HepG2 (cell line): ENCODE data around the gene SLC2A5. TPM values are rescaled to one million over a fixed set of nuclear protein-coding genes. Genes with fewer than 3 reads are reported as not detected.
A peak's percentile ranks its signal among the peaks of the same experiment; 100 is the strongest.

Source experiments
- CEBPB ChIP-seq: IDR thresholded peaks from 2 replicates; pipeline ENCODE4 v1.6.1; 2011; ENCODE audit warnings: low read depth, low read length, improper control_type of control experiment, borderline replicate concordance
- DMTF1 ChIP-seq: sonication (generic); formaldehyde crosslinking; IDR thresholded peaks from 2 replicates; pipeline ENCODE4 v1.4.0; 2020; ENCODE audit warnings: mild to moderate bottlenecking, missing genetic modification reagents
- GZF1 ChIP-seq: sonication (generic); formaldehyde crosslinking; IDR thresholded peaks from 2 replicates; pipeline ENCODE4 v1.5.1; 2020; ENCODE audit warnings: mild to moderate bottlenecking, missing genetic modification reagents
- HMGA1 ChIP-seq: sonication (generic); formaldehyde crosslinking; conservative IDR thresholded peaks from 2 replicates; pipeline ENCODE4 v1.4.0; 2020; ENCODE audit warnings: missing genetic modification reagents
- HNF4A ChIP-seq: sonication (generic); formaldehyde crosslinking; IDR thresholded peaks from 2 replicates; pipeline ENCODE4 v1.4.0; 2020; ENCODE audit warnings: missing genetic modification reagents
- HNRNPUL1 ChIP-seq: fragments of 200-400 bp; formaldehyde crosslinking; IDR thresholded peaks from 2 replicates; pipeline ENCODE4 v1.6.1; 2017; ENCODE audit warnings: low read depth, mild to moderate bottlenecking, low read length, moderate library complexity
- KAT2B ChIP-seq: fragments of 150-350 bp; IDR thresholded peaks from 2 replicates; pipeline ENCODE4 v1.6.1; 2014; ENCODE audit warnings: low read depth, low read length, borderline replicate concordance
- MED8 ChIP-seq: sonication (generic); formaldehyde crosslinking; IDR thresholded peaks from 2 replicates; pipeline ENCODE4 v1.8.1; 2023; ENCODE audit warnings: mild to moderate bottlenecking, missing genetic modification reagents; ENCODE audit not compliant: insufficient replicate concordance
- MTA1 ChIP-seq: sonication (generic); formaldehyde crosslinking; IDR thresholded peaks from 2 replicates; pipeline ENCODE4 v1.4.0; 2020; ENCODE audit warnings: missing genetic modification reagents, mild to moderate bottlenecking, borderline replicate concordance
- SATB2 ChIP-seq: sonication (generic); formaldehyde crosslinking; IDR thresholded peaks from 2 replicates; pipeline ENCODE4 v1.5.0; 2020; ENCODE audit warnings: missing genetic modification reagents
- STAG1 ChIP-seq: sonication (generic); formaldehyde crosslinking; IDR thresholded peaks from 2 replicates; pipeline ENCODE4 v1.4.0; 2020; ENCODE audit warnings: missing genetic modification reagents
- TEF ChIP-seq: sonication (generic); formaldehyde crosslinking; IDR thresholded peaks from 2 replicates; pipeline ENCODE4 v1.5.0; 2020; ENCODE audit warnings: missing genetic modification reagents
- U2AF2 ChIP-seq: fragments of 200-400 bp; formaldehyde crosslinking; IDR thresholded peaks from 2 replicates; pipeline ENCODE4 v1.6.1; 2017; ENCODE audit warnings: low read depth, mild to moderate bottlenecking, low read length
- ZFAT ChIP-seq: sonication (generic); formaldehyde crosslinking; conservative IDR thresholded peaks from 2 replicates; pipeline ENCODE4 v1.8.1; 2023; ENCODE audit warnings: missing genetic modification reagents, inconsistent platforms
- ZNF577 ChIP-seq: sonication (generic); formaldehyde crosslinking; IDR thresholded peaks from 2 replicates; pipeline ENCODE4 v1.4.0; 2020; ENCODE audit warnings: mild to moderate bottlenecking, low read depth, missing genetic modification reagents, borderline replicate concordance
- ZNF776 ChIP-seq: sonication (generic); formaldehyde crosslinking; IDR thresholded peaks from 2 replicates; pipeline ENCODE4 v1.4.0; 2020; ENCODE audit warnings: mild to moderate bottlenecking, missing genetic modification reagents
- polyA plus RNA-seq, 8 experiments: library from polyadenylated mRNA; depleted of rRNA in 3 of 8; stranded (reverse) in 7 of 8; unstranded in 1 of 8; fragments of >200 nt; fragmentation: Illumina TruSeq in 4 of 8; extraction: Trizol in 4 of 8; gene quantifications; 2 replicates each; pipeline versions ENCODE4 v1.2.1 to v1.2.3, GENCODE V29; 2011 to 2016; ENCODE audit warnings: low read depth in 4 of 8, missing spikeins in 1 of 8, mixed read lengths in 1 of 8; ENCODE audit not compliant: insufficient read depth in 1 of 8
- total RNA-seq, 5 experiments: library from RNA; depleted of rRNA; stranded (reverse); fragments of >200 nt; fragmentation: Illumina TruSeq; extraction: Trizol; gene quantifications; 2 replicates each; pipeline ENCODE4 v1.2.3, GENCODE V29; 2016; ENCODE audit warnings: low read depth in 1 of 5
- TF ChIP-seq, protein P1 (sequence below): sonication (generic); formaldehyde crosslinking; IDR thresholded peaks from 2 replicates; pipeline ENCODE4 v1.4.0; 2020; ENCODE audit warnings: mild to moderate bottlenecking, missing genetic modification reagents
- TF ChIP-seq, protein P2 (sequence below): IDR thresholded peaks from 2 replicates; pipeline ENCODE4 v1.6.1; 2012; ENCODE audit warnings: low read depth, low read length, improper control_type of control experiment

The SLC2A5 gene
- total and polyA plus RNA-seq, 2 of the 13 experiments (the other 11 are each of a cell fraction or from before 2014, with no cell fraction given): 0.04 to 0.54 TPM

GRCh38 chr1:9100471-9101043 is 31.1 kb upstream of the SLC2A5 start (continued):
- no peak for TF ChIP-seq TEF
- TF ChIP-seq DMTF1 (CRISPR knock-in tag): no peak
- no peak for TF ChIP-seq ZNF776 (CRISPR knock-in tag)
- peak; percentile 90 for TF ChIP-seq HNF4A (CRISPR knock-in tag)
- TF ChIP-seq STAG1 (CRISPR knock-in tag): no peak
- TF ChIP-seq SATB2 (CRISPR knock-in tag): no peak
- no peak for TF ChIP-seq MED8 (CRISPR knock-in tag)
- no peak for TF ChIP-seq ZFAT (CRISPR knock-in tag)
- TF ChIP-seq, protein P1, sequence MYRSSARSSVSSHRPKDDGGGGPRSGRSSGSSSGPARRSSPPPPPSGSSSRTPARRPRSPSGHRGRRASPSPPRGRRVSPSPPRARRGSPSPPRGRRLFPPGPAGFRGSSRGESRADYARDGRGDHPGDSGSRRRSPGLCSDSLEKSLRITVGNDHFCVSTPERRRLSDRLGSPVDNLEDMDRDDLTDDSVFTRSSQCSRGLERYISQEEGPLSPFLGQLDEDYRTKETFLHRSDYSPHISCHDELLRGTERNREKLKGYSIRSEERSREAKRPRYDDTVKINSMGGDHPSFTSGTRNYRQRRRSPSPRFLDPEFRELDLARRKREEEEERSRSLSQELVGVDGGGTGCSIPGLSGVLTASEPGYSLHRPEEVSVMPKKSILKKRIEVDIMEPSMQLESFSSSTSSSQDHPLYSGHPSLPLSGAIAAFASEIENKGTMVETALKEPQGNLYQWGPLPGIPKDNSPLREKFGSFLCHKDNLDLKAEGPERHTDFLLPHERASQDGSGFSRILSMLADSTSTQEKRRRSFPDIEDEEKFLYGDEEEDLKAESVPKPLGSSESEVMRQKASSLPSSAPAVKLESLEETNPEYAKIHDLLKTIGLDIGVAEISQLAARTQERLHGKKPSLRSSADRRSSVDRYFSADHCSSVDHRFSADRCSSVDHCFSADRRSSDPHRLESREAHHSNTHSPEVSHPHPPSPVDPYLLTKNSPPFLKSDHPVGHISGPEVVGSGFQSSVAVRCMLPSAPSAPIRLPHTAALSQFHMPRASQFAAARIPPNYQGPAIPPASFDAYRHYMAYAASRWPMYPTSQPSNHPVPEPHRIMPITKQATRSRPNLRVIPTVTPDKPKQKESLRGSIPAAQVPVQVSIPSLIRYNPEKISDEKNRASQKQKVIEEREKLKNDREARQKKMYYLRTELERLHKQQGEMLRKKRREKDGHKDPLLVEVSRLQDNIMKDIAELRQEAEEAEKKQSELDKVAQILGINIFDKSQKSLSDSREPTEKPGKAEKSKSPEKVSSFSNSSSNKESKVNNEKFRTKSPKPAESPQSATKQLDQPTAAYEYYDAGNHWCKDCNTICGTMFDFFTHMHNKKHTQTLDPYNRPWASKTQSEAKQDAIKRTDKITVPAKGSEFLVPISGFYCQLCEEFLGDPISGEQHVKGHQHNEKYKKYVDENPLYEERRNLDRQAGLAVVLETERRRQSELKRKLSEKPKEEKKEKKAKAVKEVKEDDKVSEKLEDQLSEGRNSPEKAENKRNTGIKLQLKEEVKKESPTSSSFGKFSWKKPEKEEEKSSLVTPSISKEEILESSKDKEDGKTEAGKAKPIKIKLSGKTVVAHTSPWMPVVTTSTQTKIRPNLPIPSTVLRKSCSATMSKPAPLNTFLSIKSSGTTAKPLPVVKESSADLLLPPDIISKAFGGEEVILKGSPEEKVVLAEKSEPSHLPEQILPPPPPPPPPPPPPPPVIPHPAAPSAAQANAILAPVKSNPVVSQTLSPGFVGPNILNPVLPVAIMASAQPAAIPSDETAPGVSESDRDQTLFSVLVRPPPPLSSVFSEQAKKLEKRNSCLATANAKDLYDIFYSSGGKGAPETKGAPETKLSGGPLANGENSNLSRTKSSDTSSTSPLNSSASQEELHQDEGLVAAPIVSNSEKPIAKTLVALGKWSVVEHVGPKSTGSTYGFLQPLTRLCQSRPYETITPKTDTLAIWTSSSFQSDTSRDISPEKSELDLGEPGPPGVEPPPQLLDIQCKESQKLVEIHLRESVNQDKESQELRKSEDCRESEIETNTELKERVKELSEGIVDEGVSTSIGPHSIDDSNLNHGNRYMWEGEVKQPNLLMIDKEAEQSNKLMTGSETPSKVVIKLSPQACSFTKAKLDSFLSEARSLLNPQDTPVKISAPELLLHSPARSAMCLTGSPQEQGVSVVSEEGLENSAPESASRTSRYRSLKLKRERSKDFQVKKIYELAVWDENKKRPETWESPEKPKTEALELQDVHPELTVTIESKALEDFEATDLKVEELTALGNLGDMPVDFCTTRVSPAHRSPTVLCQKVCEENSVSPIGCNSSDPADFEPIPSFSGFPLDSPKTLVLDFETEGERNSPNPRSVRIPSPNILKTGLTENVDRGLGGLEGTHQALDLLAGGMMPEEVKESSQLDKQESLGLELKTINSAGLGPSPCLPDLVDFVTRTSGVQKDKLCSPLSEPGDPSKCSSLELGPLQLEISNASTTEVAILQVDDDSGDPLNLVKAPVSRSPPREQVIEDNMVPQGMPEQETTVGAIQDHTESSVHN: no peak
- peak; percentile 31; the same call in 1 of the 2 replicates for TF ChIP-seq MTA1 (CRISPR knock-in tag)
- TF ChIP-seq HMGA1 (CRISPR knock-in tag): no peak
- TF ChIP-seq CEBPB: peak; percentile 86
- TF ChIP-seq HNRNPUL1: no peak
- TF ChIP-seq KAT2B: no peak
- TF ChIP-seq ZNF577 (CRISPR knock-in tag): no peak
- no peak for TF ChIP-seq GZF1
- TF ChIP-seq U2AF2: no peak
- TF ChIP-seq, protein P2, sequence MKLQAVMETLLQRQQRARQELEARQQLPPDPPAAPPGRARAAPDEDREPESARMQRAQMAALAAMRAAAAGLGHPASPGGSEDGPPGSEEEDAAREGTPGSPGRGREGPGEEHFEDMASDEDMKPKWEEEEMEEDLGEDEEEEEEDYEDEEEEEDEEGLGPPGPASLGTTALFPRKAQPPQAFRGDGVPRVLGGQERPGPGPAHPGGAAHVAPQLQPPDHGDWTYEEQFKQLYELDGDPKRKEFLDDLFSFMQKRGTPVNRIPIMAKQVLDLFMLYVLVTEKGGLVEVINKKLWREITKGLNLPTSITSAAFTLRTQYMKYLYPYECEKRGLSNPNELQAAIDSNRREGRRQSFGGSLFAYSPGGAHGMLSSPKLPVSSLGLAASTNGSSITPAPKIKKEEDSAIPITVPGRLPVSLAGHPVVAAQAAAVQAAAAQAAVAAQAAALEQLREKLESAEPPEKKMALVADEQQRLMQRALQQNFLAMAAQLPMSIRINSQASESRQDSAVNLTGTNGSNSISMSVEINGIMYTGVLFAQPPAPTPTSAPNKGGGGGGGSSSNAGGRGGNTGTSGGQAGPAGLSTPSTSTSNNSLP: peak; percentile 54; the same call in 1 of the 2 replicates
